HepG2 (cell line): Measurements from ENCODE around the gene RHBDL1. TPM values are rescaled to one million over a fixed set of nuclear protein-coding genes. Genes with fewer than 3 reads are reported as not detected.
A peak's percentile ranks its signal among the peaks of the same experiment; 100 is the strongest.

Experiments
- CBX1 ChIP-seq: IDR thresholded peaks from one replicate; pipeline ENCODE4 v1.6.1; 2016; ENCODE audit warnings: antibody characterized with exemption, low read depth
- GATA4 ChIP-seq: sonication (generic); IDR thresholded peaks from 2 replicates; pipeline ENCODE4 v1.6.1; 2016; ENCODE audit warnings: antibody characterized with exemption, low read depth, borderline replicate concordance
- NONO ChIP-seq, 2 experiments: fragments of 450-650 bp in 1 of 2; sonication (generic) in 1 of 2; formaldehyde crosslinking in 1 of 2; IDR thresholded peaks in 1 of 2; conservative IDR thresholded peaks in 1 of 2; 2 replicates each; pipeline versions ENCODE4 v1.6.1 to v1.8.0; 2017 to 2022; ENCODE audit warnings: mild to moderate bottlenecking in 1 of 2, missing genetic modification reagents in 1 of 2, moderate library complexity in 1 of 2
- RBM39 ChIP-seq: fragments of 200-400 bp; formaldehyde crosslinking; IDR thresholded peaks from one replicate; pipeline ENCODE4 v1.6.1; 2018; ENCODE audit warnings: antibody characterized with exemption, mild to moderate bottlenecking, low read depth, low read length; ENCODE audit not compliant: poor library complexity, severe bottlenecking
- SOX13 ChIP-seq, 3 experiments: fragments of 450-650 bp in 1 of 3; sonication (generic) in 1 of 3; formaldehyde crosslinking in 1 of 3; IDR thresholded peaks in 2 of 3; conservative IDR thresholded peaks in 1 of 3; 2 replicates each; pipeline versions ENCODE4 v1.5.0 to v1.6.1; 2016 to 2020; ENCODE audit warnings: antibody characterized with exemption in 1 of 3, mild to moderate bottlenecking in 1 of 3, missing compliant biosample characterization in 1 of 3, missing genetic modification reagents in 1 of 3, moderate library complexity in 1 of 3
- SP1 ChIP-seq, 2 experiments: fragments of 450-650 bp in 1 of 2; sonication (generic) in 1 of 2; formaldehyde crosslinking in 1 of 2; IDR thresholded peaks; 2 replicates each; pipeline versions ENCODE4 v1.4.0 to v1.6.1; 2016 to 2020; ENCODE audit warnings: missing genetic modification reagents in 1 of 2
- ZMYM4 ChIP-seq: sonication (generic); formaldehyde crosslinking; IDR thresholded peaks from 2 replicates; pipeline ENCODE4 v1.8.1; 2023; ENCODE audit warnings: mild to moderate bottlenecking, missing genetic modification reagents
- ZNF430 ChIP-seq: sonication (generic); formaldehyde crosslinking; IDR thresholded peaks from 2 replicates; pipeline ENCODE4 v1.9.0; 2021; ENCODE audit warnings: mild to moderate bottlenecking, missing genetic modification reagents
- ZNF496 ChIP-seq: sonication (generic); formaldehyde crosslinking; IDR thresholded peaks from 2 replicates; pipeline ENCODE4 v1.8.1; 2023; ENCODE audit warnings: mild to moderate bottlenecking, moderate library complexity, missing genetic modification reagents; ENCODE audit not compliant: insufficient replicate concordance
- ZNF589 ChIP-seq: sonication (generic); formaldehyde crosslinking; conservative IDR thresholded peaks from 2 replicates; pipeline ENCODE4 v1.8.0; 2022; ENCODE audit warnings: mild to moderate bottlenecking, moderate library complexity, missing genetic modification reagents
- ZNF607 ChIP-seq: sonication (generic); formaldehyde crosslinking; IDR thresholded peaks from 2 replicates; pipeline ENCODE4 v1.5.1; 2020; ENCODE audit warnings: missing genetic modification reagents, mild to moderate bottlenecking, borderline replicate concordance
- ZSCAN25 ChIP-seq: sonication (generic); formaldehyde crosslinking; IDR thresholded peaks from 2 replicates; pipeline ENCODE4 v1.8.0; 2022; ENCODE audit warnings: mild to moderate bottlenecking, missing genetic modification reagents
- polyA plus RNA-seq, 8 experiments: library from polyadenylated mRNA; depleted of rRNA in 3 of 8; stranded (reverse) in 7 of 8; unstranded in 1 of 8; fragments of >200 nt; fragmentation: Illumina TruSeq in 4 of 8; extraction: Trizol in 4 of 8; gene quantifications; 2 replicates each; pipeline versions ENCODE4 v1.2.1 to v1.2.3, GENCODE V29; 2011 to 2016; ENCODE audit warnings: low read depth in 4 of 8, missing spikeins in 1 of 8, mixed read lengths in 1 of 8; ENCODE audit not compliant: insufficient read depth in 1 of 8
- total RNA-seq, 5 experiments: library from RNA; depleted of rRNA; stranded (reverse); fragments of >200 nt; fragmentation: Illumina TruSeq; extraction: Trizol; gene quantifications; 2 replicates each; pipeline ENCODE4 v1.2.3, GENCODE V29; 2016; ENCODE audit warnings: low read depth in 1 of 5
- TF ChIP-seq, protein P1 (sequence below): sonication (generic); formaldehyde crosslinking; IDR thresholded peaks from 2 replicates; pipeline ENCODE4 v1.4.0; 2020; ENCODE audit warnings: mild to moderate bottlenecking, missing genetic modification reagents
- TF ChIP-seq, protein P2 (sequence below): sonication (generic); formaldehyde crosslinking; IDR thresholded peaks from 2 replicates; pipeline ENCODE4 v1.4.0; 2020; ENCODE audit warnings: missing genetic modification reagents
- TF ChIP-seq, protein P3 (sequence below): sonication (generic); formaldehyde crosslinking; conservative IDR thresholded peaks from 2 replicates; pipeline ENCODE4 v1.4.0; 2020; ENCODE audit warnings: mild to moderate bottlenecking, missing genetic modification reagents, moderate library complexity
- TF ChIP-seq, protein P4 (sequence below): sonication (generic); formaldehyde crosslinking; IDR thresholded peaks from 2 replicates; pipeline ENCODE4 v1.5.0; 2020; ENCODE audit warnings: mild to moderate bottlenecking, missing genetic modification reagents
- TF ChIP-seq, protein P5 (sequence below): sonication (generic); formaldehyde crosslinking; IDR thresholded peaks from 2 replicates; pipeline ENCODE4 v1.4.0; 2020; ENCODE audit warnings: mild to moderate bottlenecking, missing genetic modification reagents

The RHBDL1 gene
- total and polyA plus RNA-seq, 2 of the 13 experiments (the other 11 are each of a cell fraction or from before 2014, with no cell fraction given): 1.8 to 3.8 TPM

DNA sequence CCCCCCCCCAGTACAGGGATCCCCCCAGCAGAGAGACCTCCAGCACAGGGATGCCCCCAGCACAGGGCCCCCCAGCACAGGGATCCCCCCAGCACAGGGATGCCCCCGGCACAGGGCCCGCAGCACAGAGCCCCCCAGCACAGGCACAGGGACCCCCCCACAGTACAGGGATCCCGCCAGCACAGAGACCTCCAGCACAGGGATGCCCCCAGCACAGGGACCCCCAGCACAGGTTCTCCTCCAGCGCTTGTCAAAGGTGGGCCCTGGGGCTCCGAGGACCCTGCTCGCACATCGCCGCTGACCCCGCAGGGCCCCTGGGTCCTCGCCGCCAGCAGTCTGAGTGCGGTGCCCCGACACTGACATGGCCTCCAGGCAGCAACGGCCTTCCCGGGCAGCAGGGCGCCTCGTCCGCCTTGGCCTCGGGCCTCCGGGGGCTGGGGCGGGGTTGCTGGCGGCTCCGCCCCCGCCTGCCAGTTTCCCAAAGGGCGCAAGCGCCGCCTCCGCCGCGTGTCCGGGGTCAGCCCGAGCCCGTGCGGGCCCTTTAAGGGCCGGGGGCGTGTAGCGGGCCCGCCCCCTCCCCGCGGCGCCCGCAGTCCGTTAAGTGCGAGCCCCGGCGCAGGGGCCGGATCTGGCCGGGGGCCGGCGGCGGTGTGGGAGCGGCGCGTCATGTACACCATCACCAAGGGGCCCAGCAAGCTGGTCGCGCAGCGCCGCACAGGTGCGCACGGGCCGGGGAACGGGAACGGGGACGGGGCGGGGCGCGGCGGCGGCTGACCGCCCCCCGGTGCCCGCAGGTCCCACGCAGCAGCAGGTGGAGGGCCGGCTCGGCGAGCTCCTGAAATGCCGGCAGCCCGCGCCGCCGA lies 33.9 kb upstream of the RHBDL1 start, which contains the start of gene MCRIP2 (continued):
- TF ChIP-seq, protein P1, sequence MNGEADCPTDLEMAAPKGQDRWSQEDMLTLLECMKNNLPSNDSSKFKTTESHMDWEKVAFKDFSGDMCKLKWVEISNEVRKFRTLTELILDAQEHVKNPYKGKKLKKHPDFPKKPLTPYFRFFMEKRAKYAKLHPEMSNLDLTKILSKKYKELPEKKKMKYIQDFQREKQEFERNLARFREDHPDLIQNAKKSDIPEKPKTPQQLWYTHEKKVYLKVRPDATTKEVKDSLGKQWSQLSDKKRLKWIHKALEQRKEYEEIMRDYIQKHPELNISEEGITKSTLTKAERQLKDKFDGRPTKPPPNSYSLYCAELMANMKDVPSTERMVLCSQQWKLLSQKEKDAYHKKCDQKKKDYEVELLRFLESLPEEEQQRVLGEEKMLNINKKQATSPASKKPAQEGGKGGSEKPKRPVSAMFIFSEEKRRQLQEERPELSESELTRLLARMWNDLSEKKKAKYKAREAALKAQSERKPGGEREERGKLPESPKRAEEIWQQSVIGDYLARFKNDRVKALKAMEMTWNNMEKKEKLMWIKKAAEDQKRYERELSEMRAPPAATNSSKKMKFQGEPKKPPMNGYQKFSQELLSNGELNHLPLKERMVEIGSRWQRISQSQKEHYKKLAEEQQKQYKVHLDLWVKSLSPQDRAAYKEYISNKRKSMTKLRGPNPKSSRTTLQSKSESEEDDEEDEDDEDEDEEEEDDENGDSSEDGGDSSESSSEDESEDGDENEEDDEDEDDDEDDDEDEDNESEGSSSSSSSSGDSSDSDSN (CRISPR knock-in tag): peak; percentile 52; the same call in 1 of the 2 replicates
- TF ChIP-seq, protein P2, sequence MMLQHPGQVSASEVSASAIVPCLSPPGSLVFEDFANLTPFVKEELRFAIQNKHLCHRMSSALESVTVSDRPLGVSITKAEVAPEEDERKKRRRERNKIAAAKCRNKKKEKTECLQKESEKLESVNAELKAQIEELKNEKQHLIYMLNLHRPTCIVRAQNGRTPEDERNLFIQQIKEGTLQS (CRISPR knock-in tag): peak; percentile 41; the same call in 1 of the 2 replicates
- 0 out of 2 replicates have a peak, but pooled peaks have one; percentile 33 for TF ChIP-seq ZSCAN25 (CRISPR knock-in tag)
- TF ChIP-seq NONO (IDR thresholded peaks at IDR 0.05): no peak
- TF ChIP-seq NONO (CRISPR knock-in tag; conservative IDR thresholded peaks at IDR 0.05): peak; percentile 68
- TF ChIP-seq ZNF496 (CRISPR knock-in tag): no peak
- TF ChIP-seq SP1 (IDR thresholded peaks at IDR 0.05): no peak
- TF ChIP-seq SP1 (CRISPR knock-in tag; IDR thresholded peaks at IDR 0.05): peak; percentile 77
- peak; percentile 30; the same call in 1 of the 2 replicates for TF ChIP-seq ZMYM4 (CRISPR knock-in tag)
- 0 out of 2 replicates have a peak, but pooled peaks have one; percentile 24 for TF ChIP-seq ZNF607 (CRISPR knock-in tag)
- TF ChIP-seq, protein P3, sequence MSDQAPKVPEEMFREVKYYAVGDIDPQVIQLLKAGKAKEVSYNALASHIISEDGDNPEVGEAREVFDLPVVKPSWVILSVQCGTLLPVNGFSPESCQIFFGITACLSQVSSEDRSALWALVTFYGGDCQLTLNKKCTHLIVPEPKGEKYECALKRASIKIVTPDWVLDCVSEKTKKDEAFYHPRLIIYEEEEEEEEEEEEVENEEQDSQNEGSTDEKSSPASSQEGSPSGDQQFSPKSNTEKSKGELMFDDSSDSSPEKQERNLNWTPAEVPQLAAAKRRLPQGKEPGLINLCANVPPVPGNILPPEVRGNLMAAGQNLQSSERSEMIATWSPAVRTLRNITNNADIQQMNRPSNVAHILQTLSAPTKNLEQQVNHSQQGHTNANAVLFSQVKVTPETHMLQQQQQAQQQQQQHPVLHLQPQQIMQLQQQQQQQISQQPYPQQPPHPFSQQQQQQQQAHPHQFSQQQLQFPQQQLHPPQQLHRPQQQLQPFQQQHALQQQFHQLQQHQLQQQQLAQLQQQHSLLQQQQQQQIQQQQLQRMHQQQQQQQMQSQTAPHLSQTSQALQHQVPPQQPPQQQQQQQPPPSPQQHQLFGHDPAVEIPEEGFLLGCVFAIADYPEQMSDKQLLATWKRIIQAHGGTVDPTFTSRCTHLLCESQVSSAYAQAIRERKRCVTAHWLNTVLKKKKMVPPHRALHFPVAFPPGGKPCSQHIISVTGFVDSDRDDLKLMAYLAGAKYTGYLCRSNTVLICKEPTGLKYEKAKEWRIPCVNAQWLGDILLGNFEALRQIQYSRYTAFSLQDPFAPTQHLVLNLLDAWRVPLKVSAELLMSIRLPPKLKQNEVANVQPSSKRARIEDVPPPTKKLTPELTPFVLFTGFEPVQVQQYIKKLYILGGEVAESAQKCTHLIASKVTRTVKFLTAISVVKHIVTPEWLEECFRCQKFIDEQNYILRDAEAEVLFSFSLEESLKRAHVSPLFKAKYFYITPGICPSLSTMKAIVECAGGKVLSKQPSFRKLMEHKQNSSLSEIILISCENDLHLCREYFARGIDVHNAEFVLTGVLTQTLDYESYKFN: peak; percentile 30; the same call in 1 of the 2 replicates
- TF ChIP-seq CBX1: peak; percentile 78
- peak; percentile 40 for TF ChIP-seq ZNF430 (CRISPR knock-in tag)
- TF ChIP-seq, protein P4, sequence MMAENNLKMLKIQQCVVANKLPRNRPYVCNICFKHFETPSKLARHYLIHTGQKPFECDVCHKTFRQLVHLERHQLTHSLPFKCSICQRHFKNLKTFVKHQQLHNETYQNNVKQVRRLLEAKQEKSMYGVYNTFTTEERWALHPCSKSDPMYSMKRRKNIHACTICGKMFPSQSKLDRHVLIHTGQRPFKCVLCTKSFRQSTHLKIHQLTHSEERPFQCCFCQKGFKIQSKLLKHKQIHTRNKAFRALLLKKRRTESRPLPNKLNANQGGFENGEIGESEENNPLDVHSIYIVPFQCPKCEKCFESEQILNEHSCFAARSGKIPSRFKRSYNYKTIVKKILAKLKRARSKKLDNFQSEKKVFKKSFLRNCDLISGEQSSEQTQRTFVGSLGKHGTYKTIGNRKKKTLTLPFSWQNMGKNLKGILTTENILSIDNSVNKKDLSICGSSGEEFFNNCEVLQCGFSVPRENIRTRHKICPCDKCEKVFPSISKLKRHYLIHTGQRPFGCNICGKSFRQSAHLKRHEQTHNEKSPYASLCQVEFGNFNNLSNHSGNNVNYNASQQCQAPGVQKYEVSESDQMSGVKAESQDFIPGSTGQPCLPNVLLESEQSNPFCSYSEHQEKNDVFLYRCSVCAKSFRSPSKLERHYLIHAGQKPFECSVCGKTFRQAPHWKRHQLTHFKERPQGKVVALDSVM (CRISPR knock-in tag): peak; percentile 95
- TF ChIP-seq RBM39: peak; percentile 19
- TF ChIP-seq GATA4: peak; percentile 59; the same call in 1 of the 2 replicates
- TF ChIP-seq, protein P5, sequence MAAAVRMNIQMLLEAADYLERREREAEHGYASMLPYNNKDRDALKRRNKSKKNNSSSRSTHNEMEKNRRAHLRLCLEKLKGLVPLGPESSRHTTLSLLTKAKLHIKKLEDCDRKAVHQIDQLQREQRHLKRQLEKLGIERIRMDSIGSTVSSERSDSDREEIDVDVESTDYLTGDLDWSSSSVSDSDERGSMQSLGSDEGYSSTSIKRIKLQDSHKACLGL (CRISPR knock-in tag): peak; percentile 44; the same call in 1 of the 2 replicates
- TF ChIP-seq ZNF589 (CRISPR knock-in tag): peak; percentile 86
- no peak for TF ChIP-seq SOX13 (IDR thresholded peaks at IDR 0.05)
- peak in 1 of 2 experiments; percentile 30; a peak in 1 of 4 replicates for TF ChIP-seq SOX13 (CRISPR knock-in tag; conservative IDR thresholded peaks at IDR 0.05 in 1 of 2, IDR thresholded peaks at IDR 0.05 in 1 of 2)
